ENCODE measurements around the gene HDGF.

HDGF gene

GRCh38 chr1:156692925-156693847 is 58.3 kb downstream of the HDGF start:
- no peaks in the 10 kb centered on the region for H3K9me3 ChIP-seq (ENCODE audit: control insufficient read depth in 2 of 2, low read length in 2 of 2)
- peaks cover 8% of the 10 kb centered on the region for H3K4me1 ChIP-seq (ENCODE audit: control insufficient read depth, insufficient read depth, low read length)
- no peak overlapping the region for H3K9ac ChIP-seq (ENCODE audit: low read length in 2 of 2)
- no peak overlapping the region for H3K27ac ChIP-seq (ENCODE audit: low read length)
- peaks cover 36 to 38% of the 10 kb centered on the region in 2 donors for H3K27me3 ChIP-seq (ENCODE audit: control insufficient read depth in 1 of 2, insufficient read depth in 2 of 2, low read length in 2 of 2)
- no peak overlapping the region for H3K4me3 ChIP-seq (ENCODE audit: low read length in 2 of 2)
- H3K36me3 ChIP-seq (ENCODE audit: control insufficient read depth in 2 of 2, insufficient read depth in 2 of 2, low read length in 2 of 2) = no peaks in the 10 kb centered on the region

GRCh38 chr1:156692441-156692924 is 59.0 kb downstream of the HDGF start:
- Histone ChIP-seq H3K9ac (ENCODE audit: low read length in 2 of 2) (no peak overlapping the region), H3K27ac (ENCODE audit: low read length) (no peak overlapping the region), H3K27me3 (ENCODE audit: control insufficient read depth in 1 of 2, insufficient read depth in 2 of 2, low read length in 2 of 2) (peaks cover 34 to 38% of the 10 kb centered on the region in 2 donors), H3K9me3 (ENCODE audit: control insufficient read depth in 2 of 2, low read length in 2 of 2) (no peaks in the 10 kb centered on the region), H3K4me1 (ENCODE audit: control insufficient read depth, insufficient read depth, low read length) (peaks cover 8% of the 10 kb centered on the region), H3K4me3 (ENCODE audit: low read length in 2 of 2) (no peak overlapping the region), H3K36me3 (ENCODE audit: control insufficient read depth in 2 of 2, insufficient read depth in 2 of 2, low read length in 2 of 2) (no peaks in the 10 kb centered on the region)
